Adrenal gland (tissue), 12 donors: ENCODE data around the gene TPTE2. TPM values are rescaled to one million over a fixed set of nuclear protein-coding genes. Genes with fewer than 3 reads are reported as not detected.
"Not testable (repeated sequence)": the region's sequence is repeated elsewhere in the genome, so short reads cannot be mapped to it uniquely, and the experiment has no call there.

ENCODE experiments used
- DNase-seq, 7 donors: peaks; one replicate each; pipeline ENCODE4 v3.0.0-alpha.2; 2019 to 2020
- H3K27ac ChIP-seq, 5 donors: fragments of 200-600 bp; sonication (generic) in 4 of 5; 1 replicate in 3 of 5; 2 replicates in 2 of 5; pipeline versions ENCODE4 v1.5.1 to v1.8.0; 2016 to 2020; ENCODE audit warnings: mild to moderate bottlenecking in 1 of 5
- H3K27me3 ChIP-seq: fragments of 200-600 bp; 2 replicates; pipeline ENCODE4 v1.8.0; 2021
- H3K36me3 ChIP-seq, 2 donors: fragments of 200-600 bp; replicated peaks in 1 of 2; 1 replicate in 1 of 2; 2 replicates in 1 of 2; pipeline versions ENCODE4 v1.5.1 to v1.8.0; 2018 to 2022
- H3K4me1 ChIP-seq, 2 donors: fragments of 200-600 bp; replicated peaks in 1 of 2; 1 replicate in 1 of 2; 2 replicates in 1 of 2; pipeline versions ENCODE4 v1.5.1 to v1.8.0; 2018 to 2021
- H3K4me3 ChIP-seq, 4 donors: fragments of 200-600 bp; sonication (generic) in 3 of 4; one replicate each; pipeline ENCODE4 v1.5.1; 2016 to 2018
- H3K9me3 ChIP-seq, 3 donors: fragments of 200-600 bp; sonication (generic) in 1 of 3; replicated peaks in 1 of 3; 1 replicate in 2 of 3; 2 replicates in 1 of 3; pipeline versions ENCODE4 v1.5.1 to v1.8.0; 2016 to 2021
- POLR2A ChIP-seq, 2 donors: fragments of 450-650 bp; IDR thresholded peaks; one replicate each; pipeline ENCODE4 v1.6.1; 2017; ENCODE audit warnings: antibody characterized with exemption in 2 of 2, mild to moderate bottlenecking in 2 of 2, moderate library complexity in 1 of 2
- WGBS, 4 donors: extraction: QIAGEN DNeasy Blood & Tissue Kit in 2 of 4; methylation state at CpG; one replicate each; pipeline versions ENCODE4 v1.1.5 to v1.1.7; 2013 to 2017; 5-methylcytosine and 5-hydroxymethylcytosine counted together
- intact Hi-C, 2 donors: fragments of 100-400 bp; cut with DNase I; formaldehyde crosslinking; loops; one replicate each; pipeline versions ENCODE4 v1.14.1 to v1.15.0; 2022 to 2023
- polyA plus RNA-seq, 3 donors: library from polyadenylated mRNA; stranded (reverse); fragments of 200-250 nt in 2 of 3; fragments of 350-450 nt in 1 of 3; fragmentation: Illumina TruSeq in 1 of 3; extraction: RNeasy Lipid Tissue Mini Kit (QIAGEN cat#74804) in 1 of 3; gene quantifications; one replicate each; pipeline ENCODE4 v1.2.3, GENCODE V29; 2013 to 2014
- total RNA-seq, 9 donors: library from RNA; depleted of rRNA in 4 of 9; stranded (reverse); fragments of >200 nt in 4 of 9; fragments of 120-200 nt in 1 of 9; fragmentation: NEBNext Ultra II Directional in 1 of 9; extraction: Animal tissue kit (Norgen Biotek cat#: 25700) in 1 of 9; gene quantifications; one replicate each; pipeline versions ENCODE4 v1.1.0 to v1.2.4, GENCODE V29; 2013 to 2023
- TF ChIP-seq, protein P1 (sequence below), 6 experiments: fragments of 450-650 bp in 4 of 6; fragments of 200-600 bp in 2 of 6; sonication (generic) in 1 of 6; IDR thresholded peaks; 1 replicate in 5 of 6; 2 replicates in 1 of 6; pipeline versions ENCODE4 v1.5.1 to v1.8.0; 2016 to 2021; ENCODE audit warnings: antibody characterized with exemption in 6 of 6, mild to moderate bottlenecking in 2 of 6, moderate library complexity in 1 of 6
- donor health status: healthy with polysubstance abuse.
- donor health status: Bipolar disorder and iron deficiency.
- donor health status: DM: yes; HTN: yes; CAD: no.
- donor health status: DM: no; HTN: no; CAD: no.
- donor health status: DM: no; HTN: no; CAD: no.
- donor health status: DM: yes; HTN: yes; CAD: no.

Gene TPTE2
- total and polyA plus RNA-seq, 12 donors = 0.09 to 0.42 (median 0.23) TPM; not detected in 6

GRCh38 chr13:19519049-19519448, 42.3 kb downstream of the TPTE2 start:
- intact Hi-C loops = no loop called here
- no peaks in the 10 kb centered on the region for H3K36me3 ChIP-seq
- H3K9me3 ChIP-seq = no peaks in the 10 kb centered on the region
- no peaks in the 10 kb centered on the region for H3K4me1 ChIP-seq
- TF ChIP-seq, protein P1, sequence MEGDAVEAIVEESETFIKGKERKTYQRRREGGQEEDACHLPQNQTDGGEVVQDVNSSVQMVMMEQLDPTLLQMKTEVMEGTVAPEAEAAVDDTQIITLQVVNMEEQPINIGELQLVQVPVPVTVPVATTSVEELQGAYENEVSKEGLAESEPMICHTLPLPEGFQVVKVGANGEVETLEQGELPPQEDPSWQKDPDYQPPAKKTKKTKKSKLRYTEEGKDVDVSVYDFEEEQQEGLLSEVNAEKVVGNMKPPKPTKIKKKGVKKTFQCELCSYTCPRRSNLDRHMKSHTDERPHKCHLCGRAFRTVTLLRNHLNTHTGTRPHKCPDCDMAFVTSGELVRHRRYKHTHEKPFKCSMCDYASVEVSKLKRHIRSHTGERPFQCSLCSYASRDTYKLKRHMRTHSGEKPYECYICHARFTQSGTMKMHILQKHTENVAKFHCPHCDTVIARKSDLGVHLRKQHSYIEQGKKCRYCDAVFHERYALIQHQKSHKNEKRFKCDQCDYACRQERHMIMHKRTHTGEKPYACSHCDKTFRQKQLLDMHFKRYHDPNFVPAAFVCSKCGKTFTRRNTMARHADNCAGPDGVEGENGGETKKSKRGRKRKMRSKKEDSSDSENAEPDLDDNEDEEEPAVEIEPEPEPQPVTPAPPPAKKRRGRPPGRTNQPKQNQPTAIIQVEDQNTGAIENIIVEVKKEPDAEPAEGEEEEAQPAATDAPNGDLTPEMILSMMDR (IDR thresholded peaks at IDR 0.05) = no peak
- TF ChIP-seq POLR2A (IDR thresholded peaks at IDR 0.05) = no peak
- DNase-seq = no peak
- no peak overlapping the region for H3K27ac ChIP-seq
- no peaks in the 10 kb centered on the region for H3K27me3 ChIP-seq
- H3K4me3 ChIP-seq = no peak overlapping the region

DNA sequence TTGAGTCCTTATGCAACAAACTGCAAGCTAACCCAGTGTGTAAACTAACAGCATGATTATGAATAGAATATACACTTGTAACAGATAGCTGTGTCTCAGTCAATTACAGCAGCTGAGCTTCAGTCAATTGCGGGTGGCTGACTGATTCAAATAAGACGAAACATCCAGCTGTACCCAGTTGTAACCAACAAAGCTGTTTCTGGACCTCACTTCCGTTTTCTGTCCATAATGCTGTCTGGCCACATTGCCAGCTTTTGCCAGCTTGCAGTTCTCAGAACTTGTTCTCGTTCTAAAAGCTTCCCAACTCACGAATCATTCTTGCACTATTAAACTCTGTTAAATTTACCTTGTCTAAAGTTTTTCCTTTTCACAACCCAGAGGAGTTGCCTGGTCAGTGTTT, 53.7 kb downstream of the TPTE2 start:
- H3K36me3 ChIP-seq, H3K9me3 ChIP-seq, H3K27ac ChIP-seq, H3K27me3 ChIP-seq, H3K4me3 ChIP-seq, DNase-seq, H3K4me1 ChIP-seq, intact Hi-C loops: not testable (repeated sequence)
- 61 to 80% (median 67%) methylated on average over 5 of the region's 5 CpGs for WGBS, 4 donors

- intact Hi-C loops = not testable (repeated sequence)
- 52 to 69% (median 60%) methylated on average over 7 to 9 of the region's 9 CpGs for WGBS, 4 donors
Observed at GRCh38 chr13:19460126-19460525, 101.2 kb downstream of the TPTE2 start.

DNA sequence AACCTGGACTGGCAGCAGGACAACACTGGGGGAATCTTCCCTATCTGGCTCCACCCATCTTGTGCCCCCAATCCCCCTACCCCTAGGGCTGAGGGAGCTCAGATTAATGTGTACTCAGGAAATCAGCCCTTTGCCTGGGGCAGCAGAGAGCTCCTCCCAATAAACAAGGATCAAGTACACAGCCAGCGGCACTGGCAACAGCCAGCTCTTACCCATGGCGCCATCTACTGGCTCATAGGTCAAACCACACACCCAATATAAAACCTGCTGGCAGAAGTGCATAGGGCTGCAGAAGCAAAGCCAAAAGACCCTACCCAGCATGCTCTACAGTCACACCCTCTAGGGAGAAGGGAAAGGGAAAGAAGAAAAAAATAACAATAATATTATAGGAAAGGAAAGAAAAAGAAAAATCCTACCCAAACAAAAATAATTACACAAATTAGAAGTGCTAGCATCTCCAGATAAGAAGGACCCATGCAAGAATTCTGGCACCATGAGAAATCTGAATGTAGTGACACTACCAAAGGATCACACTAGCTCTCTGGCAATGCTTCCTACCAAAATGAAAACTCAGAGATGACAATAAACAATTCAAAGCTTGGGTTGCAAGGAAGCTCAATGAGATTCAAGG, 122.2 kb downstream of the TPTE2 start:
- H3K27me3 ChIP-seq, H3K27ac ChIP-seq, H3K4me1 ChIP-seq, H3K9me3 ChIP-seq, intact Hi-C loops, H3K4me3 ChIP-seq, H3K36me3 ChIP-seq: not testable (repeated sequence)
- WGBS, 4 donors = 0 to 10% (median 1%) methylated on average over 1 to 2 of the region's 2 CpGs
- TF ChIP-seq, protein P1 (IDR thresholded peaks at IDR 0.05) = peak in 5 of 6 experiments; percentile 26 to 51 (median 46)
- DNase-seq = peak; percentile 26 to 73 (median 46)

More at GRCh38 chr13:19460126-19460525, 101.2 kb downstream of the TPTE2 start:
- H3K4me1 ChIP-seq, DNase-seq, H3K36me3 ChIP-seq, H3K27ac ChIP-seq, H3K4me3 ChIP-seq, H3K9me3 ChIP-seq, H3K27me3 ChIP-seq: not testable (repeated sequence)

- intact Hi-C loops, H3K4me1 ChIP-seq, DNase-seq, H3K27me3 ChIP-seq, H3K4me3 ChIP-seq, H3K36me3 ChIP-seq, H3K9me3 ChIP-seq, H3K27ac ChIP-seq: not testable (repeated sequence)
- WGBS, 4 donors = 69 to 73% (median 72%) methylated on average over 6 of the region's 6 CpGs
Observed at GRCh38 chr13:19437780-19438179, 123.6 kb downstream of the TPTE2 start.

- H3K4me3 ChIP-seq, intact Hi-C loops, H3K36me3 ChIP-seq, H3K9me3 ChIP-seq, H3K27ac ChIP-seq, H3K4me1 ChIP-seq, DNase-seq, H3K27me3 ChIP-seq: not testable (repeated sequence)
- WGBS, 4 donors = 61 to 73% (median 66%) methylated on average over 2 of the region's 2 CpGs
Observed at GRCh38 chr13:19422236-19422635, 139.1 kb downstream of the TPTE2 start.

DNA sequence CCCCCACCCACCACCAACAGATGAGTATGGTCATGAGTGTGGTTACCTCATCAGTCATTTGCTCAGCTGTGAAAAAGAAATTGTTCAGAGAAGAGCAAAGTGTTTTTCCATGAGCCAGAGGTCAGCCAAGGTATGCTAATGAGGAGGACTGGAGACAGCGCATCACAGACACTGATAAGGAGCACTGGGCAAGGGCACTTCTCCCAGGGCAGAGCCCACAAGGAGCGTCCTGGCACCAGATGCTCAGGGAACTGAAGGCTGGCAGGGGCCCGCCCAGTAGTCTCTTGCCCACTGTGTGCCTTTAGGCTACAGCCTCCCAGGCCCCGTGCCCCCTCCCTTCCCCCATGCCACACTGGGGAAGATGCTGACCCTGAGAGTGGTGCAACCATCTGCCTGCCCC, 148.8 kb downstream of the TPTE2 start:
- not testable (repeated sequence) for H3K9me3 ChIP-seq, H3K4me1 ChIP-seq
- 71 to 83% (median 78%) methylated on average over 2 to 4 of the region's 4 CpGs for WGBS, 4 donors

GRCh38 chr13:19382746-19383511, 178.4 kb downstream of the TPTE2 start:
- H3K27me3 ChIP-seq, intact Hi-C loops, H3K36me3 ChIP-seq, H3K4me3 ChIP-seq, H3K4me1 ChIP-seq, DNase-seq, H3K27ac ChIP-seq, H3K9me3 ChIP-seq: not testable (repeated sequence)
- WGBS, 4 donors = 63 to 82% (median 79%) methylated on average over 18 to 32 of the region's 32 CpGs

More for the DNA sequence above, 148.8 kb downstream of the TPTE2 start:
- H3K36me3 ChIP-seq, H3K27ac ChIP-seq, DNase-seq, H3K27me3 ChIP-seq, H3K4me3 ChIP-seq, intact Hi-C loops: not testable (repeated sequence)
